KOPT-K1 (cell line): ENCODE results near the gene SMIM36.
"Not testable (repeated sequence)": the region's sequence is repeated elsewhere in the genome, so short reads cannot be mapped to it uniquely, and the experiment has no call there.

Experiments
- H3K27ac ChIP-seq: fragments of 200-600 bp; sonication (generic); 2 replicates; pipeline ENCODE4 v1.5.1; 2016; ENCODE audit warnings: antibody characterized with exemption, mild to moderate bottlenecking, low read depth, low read length; ENCODE audit not compliant: poor library complexity, severe bottlenecking
- H3K36me3 ChIP-seq: fragments of 200-600 bp; sonication (generic); 2 replicates; pipeline ENCODE4 v1.5.1; 2017; ENCODE audit warnings: antibody characterized with exemption, mild to moderate bottlenecking, low read length, moderate library complexity; ENCODE audit not compliant: insufficient read depth
- H3K9me3 ChIP-seq: fragments of 200-600 bp; sonication (generic); 2 replicates; pipeline ENCODE4 v1.5.1; 2017; ENCODE audit warnings: antibody characterized with exemption, low read length, mild to moderate bottlenecking; ENCODE audit not compliant: insufficient read depth, poor library complexity, severe bottlenecking

The SMIM36 gene

DNA sequence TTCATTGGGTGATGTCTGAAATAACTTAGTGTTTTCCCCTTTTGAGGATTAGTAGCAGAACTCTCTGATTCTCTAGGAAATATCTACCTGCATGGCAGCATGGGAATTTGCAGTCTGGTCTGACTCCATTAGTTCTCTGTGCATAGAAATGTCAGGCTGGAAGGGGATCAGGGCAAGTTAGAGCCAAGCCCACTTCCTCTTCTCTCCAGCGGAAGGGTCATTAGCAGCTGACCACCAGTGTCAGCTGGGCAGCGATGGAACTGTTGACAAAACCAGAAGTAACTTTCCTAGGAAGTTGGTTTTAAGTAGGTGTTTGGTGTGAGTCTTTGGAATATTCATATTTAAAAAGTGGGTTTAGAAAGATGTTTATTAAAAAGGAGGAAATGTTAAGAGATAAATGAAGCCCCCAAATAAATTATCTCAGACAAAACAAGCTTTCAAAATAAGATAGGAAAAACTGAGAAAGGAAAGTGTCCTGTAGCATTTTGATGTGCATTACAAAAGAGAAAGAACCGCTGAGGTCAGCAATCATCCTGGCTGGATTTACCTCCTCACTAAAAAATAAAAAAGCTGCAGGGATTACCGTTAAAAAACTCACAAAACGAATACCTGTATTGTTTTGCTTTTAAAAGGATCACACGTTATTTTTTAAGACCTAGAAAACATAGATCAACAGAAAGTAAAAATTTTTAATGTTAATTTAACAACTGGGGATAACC is 57.3 kb downstream of the SMIM36 start:
- Histone ChIP-seq H3K36me3 (no peaks in the 10 kb centered on the region), H3K27ac (no peak overlapping the region), H3K9me3 (no peaks in the 10 kb centered on the region)

DNA sequence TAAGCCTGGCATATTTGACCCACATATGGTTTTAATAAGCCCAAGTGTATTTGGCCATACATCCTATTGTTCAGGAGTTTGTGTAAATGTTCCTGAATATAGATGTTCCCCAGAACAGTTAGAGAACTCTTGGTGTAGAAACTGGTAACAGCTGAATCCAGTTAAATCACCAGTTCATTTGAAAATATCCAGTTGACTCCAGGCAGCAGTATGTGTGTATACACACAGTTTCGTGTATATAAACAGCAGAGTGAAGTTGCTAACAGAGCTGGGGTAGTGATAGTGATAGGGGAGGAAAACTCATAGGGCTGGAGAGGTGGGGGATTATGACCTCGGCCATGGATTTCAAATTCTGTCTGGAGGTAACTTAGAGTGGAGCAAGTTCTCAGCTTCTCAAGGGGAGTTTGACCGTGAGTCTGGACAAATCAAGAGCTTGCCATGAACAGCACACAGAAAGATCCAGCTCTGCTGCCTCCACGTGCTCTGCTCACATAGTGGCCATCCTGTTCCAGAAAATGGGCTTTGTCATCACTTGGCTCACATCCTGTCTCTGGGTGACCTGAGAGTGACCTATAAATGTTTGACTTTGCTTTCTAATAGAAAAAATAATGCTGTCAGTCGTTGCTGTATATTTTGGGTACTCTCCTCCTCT is 59.0 kb downstream of the SMIM36 start:
- peak overlapping the region; percentile 67 for H3K27ac ChIP-seq
- no peaks in the 10 kb centered on the region for H3K9me3 ChIP-seq
- H3K36me3 ChIP-seq = no peaks in the 10 kb centered on the region

DNA sequence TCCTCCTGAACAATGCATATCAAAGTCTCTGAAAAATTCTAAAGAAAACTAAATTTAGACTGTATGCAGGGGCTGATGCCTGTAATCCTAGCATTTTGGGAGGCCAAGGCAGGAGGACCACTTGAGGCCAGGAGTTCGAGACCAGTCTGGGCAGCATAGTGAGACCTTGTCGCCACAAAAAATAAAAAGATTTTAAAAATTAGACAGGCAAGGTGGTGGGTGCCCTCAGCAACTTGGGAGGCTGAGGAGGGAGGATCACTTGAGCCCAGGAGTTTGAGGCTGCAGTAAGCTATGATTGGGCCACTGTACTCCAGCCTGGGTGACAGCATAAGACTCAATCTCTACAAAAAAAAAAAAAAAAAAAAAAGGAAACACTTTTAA is 59.5 kb downstream of the SMIM36 start:
- Histone ChIP-seq H3K36me3 (no peaks in the 10 kb centered on the region), H3K27ac (peak overlapping the region; percentile 67), H3K9me3 (no peaks in the 10 kb centered on the region)

DNA sequence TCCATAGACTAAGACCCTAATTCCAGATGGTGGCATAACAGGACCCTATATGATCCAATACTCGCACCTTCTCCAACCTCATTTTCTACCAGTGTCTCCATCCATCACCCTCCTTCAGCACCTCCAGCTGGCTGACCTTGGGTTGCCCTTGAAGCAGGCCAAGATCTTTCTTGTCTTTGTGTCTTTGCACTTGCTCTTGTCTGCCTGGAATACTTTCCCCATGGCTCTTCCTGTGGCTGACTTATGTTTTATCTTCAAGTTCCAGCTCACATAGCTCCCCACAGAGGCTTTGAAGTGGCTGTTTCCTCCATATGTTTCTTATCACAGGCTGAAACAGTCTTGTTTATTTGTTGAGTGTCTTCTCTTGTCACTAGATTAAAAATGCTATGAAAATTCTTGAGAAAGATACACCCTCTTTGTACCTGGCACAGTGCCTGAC is 60.0 kb downstream of the SMIM36 start:
- Histone ChIP-seq H3K36me3 (no peaks in the 10 kb centered on the region), H3K27ac (peak overlapping the region; percentile 67), H3K9me3 (no peaks in the 10 kb centered on the region)

- Histone ChIP-seq H3K9me3 (no peaks in the 10 kb centered on the region), H3K27ac (peak overlapping the region; percentile 67), H3K36me3 (no peaks in the 10 kb centered on the region)
Observed at GRCh38 chr17:55450232-55450825, 60.9 kb downstream of the SMIM36 start.

GRCh38 chr17:55448681-55449080 is 62.6 kb downstream of the SMIM36 start:
- Histone ChIP-seq H3K27ac (peak overlapping the region; percentile 6), H3K36me3 (no peaks in the 10 kb centered on the region), H3K9me3 (no peaks in the 10 kb centered on the region)

DNA sequence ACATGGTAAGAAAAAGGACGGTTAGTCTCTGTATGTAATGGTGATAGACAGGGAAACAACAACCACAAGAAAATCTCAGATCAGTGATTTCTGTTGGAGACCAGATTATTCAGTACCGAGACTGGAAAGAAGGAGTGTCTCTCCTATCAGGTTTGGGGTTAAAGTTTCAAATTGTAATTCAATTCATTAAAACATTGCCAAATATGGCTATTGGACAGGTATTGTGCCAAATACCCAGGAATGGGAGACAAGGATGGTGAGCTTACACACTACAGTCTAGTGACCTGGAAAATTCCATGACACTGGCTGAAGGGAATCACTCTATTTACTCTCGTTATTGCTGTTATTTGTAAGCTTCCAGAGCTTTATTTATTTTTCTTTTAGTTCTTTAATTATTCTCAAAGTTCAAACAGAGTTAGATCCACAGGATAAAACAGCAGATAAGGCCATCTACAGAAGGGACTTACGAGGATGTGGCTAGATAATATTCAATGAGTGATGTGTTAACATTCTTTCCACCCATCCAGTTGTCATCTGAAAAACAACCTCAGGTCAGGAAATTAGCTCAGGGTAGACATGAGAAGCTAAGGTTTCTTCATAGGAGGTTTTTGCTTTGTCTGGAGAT is 64.6 kb downstream of the SMIM36 start:
- H3K9me3 ChIP-seq = no peaks in the 10 kb centered on the region
- H3K27ac ChIP-seq = peak overlapping the region; percentile 22
- no peaks in the 10 kb centered on the region for H3K36me3 ChIP-seq

- H3K27ac ChIP-seq, H3K36me3 ChIP-seq, H3K9me3 ChIP-seq: not testable (repeated sequence)
Observed at GRCh38 chr17:55446004-55446403, 65.2 kb downstream of the SMIM36 start.

- Histone ChIP-seq H3K27ac (peak overlapping the region; percentile 87), H3K9me3 (no peaks in the 10 kb centered on the region), H3K36me3 (no peaks in the 10 kb centered on the region)
Observed at GRCh38 chr17:55444471-55445441, 66.5 kb downstream of the SMIM36 start.

- H3K9me3 ChIP-seq = no peaks in the 10 kb centered on the region
- peak overlapping the region; percentile 87 for H3K27ac ChIP-seq
- H3K36me3 ChIP-seq = no peaks in the 10 kb centered on the region
Observed at GRCh38 chr17:55443904-55444303, 67.3 kb downstream of the SMIM36 start.

DNA sequence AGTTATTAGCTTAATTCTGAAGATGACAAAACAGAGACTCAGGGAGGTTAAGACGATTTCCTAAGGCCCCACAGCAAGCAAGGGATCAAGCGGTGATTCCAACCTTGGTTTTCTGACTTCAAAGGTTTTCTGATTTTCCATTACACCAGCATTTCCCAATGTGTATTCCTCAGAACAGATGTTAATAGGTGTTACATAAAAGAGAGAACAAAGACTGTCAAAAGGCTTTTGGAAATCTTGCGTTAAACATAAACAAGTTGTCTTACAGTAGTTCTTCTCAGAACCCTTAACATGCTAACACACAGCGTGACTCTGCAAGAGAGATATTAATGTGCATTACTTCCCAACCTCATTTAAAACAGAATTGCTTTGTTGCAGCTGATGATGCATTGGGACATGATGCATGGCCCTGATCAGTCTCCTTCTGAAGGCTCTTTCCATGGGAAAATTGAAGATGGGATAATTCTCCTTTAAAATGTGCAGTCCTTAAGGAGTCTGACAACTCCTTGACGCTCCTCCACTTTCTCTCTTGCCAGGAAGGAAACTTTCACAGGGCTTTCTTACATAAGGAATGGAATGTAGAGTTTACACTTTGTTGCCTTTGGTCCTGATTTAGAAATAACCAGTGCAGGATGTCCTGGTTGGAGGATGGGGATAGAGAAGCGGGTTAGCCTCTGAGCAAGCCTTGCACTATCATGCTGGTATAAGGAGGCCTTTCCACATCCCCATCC is 68.1 kb downstream of the SMIM36 start:
- Histone ChIP-seq H3K27ac (peak overlapping the region; percentile 87), H3K36me3 (no peaks in the 10 kb centered on the region), H3K9me3 (no peaks in the 10 kb centered on the region)

DNA sequence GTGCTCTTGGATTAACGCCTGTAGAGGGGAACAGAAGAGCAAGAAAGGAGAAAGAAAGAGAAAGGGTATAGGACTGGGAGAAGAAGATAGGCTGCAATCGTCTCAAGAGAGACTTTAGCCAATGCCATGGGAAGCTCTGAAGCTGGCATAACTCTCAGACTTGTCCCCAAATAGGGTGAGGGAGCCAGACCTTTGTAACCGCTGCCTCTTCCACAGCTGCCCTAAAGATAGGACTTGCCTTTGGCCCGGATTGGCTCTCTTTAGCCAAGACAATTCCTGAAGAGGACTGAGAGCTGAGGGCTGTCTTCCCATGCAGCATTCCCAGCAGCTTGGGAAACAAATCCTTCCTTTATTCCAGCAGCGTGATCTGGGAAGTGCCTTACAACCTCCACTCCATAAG is 68.8 kb downstream of the SMIM36 start:
- H3K9me3 ChIP-seq = no peaks in the 10 kb centered on the region
- peak overlapping the region; percentile 87 for H3K27ac ChIP-seq
- no peaks in the 10 kb centered on the region for H3K36me3 ChIP-seq

DNA sequence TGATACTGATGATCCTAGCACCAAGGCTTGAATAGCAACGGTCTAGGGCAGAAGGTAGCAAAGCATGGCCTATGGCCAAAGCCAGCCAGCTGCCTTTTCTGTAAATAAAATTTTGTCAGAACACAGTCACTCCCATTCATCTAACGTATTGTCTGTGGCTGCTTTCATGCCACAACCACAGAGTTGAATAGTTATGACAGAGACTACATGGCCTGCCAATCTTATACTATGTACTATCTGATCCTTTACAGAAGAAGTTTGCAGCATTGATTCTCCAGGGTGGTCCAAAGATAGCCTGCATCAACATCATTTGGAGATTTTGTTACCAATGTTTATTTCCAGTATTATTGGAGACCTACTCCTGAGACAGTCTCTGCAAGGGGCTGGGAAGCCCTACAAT is 69.7 kb downstream of the SMIM36 start:
- Histone ChIP-seq H3K9me3 (no peaks in the 10 kb centered on the region), H3K36me3 (no peaks in the 10 kb centered on the region)

DNA sequence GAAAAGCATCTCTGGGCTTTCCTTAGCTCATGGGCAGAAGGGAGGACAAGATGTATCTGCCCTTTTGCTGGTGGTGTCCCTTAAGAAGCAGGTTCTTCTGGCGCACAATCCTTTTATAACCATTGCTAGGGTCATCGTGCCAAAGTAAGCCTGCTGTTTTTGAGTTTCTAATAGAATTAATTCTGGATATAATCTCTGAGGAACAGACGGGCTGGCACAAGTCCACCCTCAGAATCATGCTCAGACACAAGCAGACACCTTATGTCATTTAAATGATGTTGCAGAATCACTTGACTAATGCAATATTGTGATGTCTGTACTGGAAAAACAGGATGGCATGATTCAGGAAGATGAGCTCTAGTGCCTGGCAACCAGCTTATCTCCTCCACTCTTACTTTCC is 70.9 kb downstream of the SMIM36 start:
- H3K27ac ChIP-seq = peak overlapping the region; percentile 87
- H3K9me3 ChIP-seq = no peaks in the 10 kb centered on the region
- no peaks in the 10 kb centered on the region for H3K36me3 ChIP-seq

More for the DNA sequence above, 69.7 kb downstream of the SMIM36 start:
- peak overlapping the region; percentile 87 for H3K27ac ChIP-seq
